AG10803 (cell line): ENCODE data around the gene OR2W3.

Source experiments
- DNase-seq: peaks from one replicate; pipeline ENCODE4 v3.0.0; 2010; ENCODE audit warnings: low read depth
- H3K4me3 ChIP-seq: 2 replicates; pipeline ENCODE4 v1.5.1; 2011; ENCODE audit warnings: mild to moderate bottlenecking, low read length, control low read depth
- CTCF ChIP-seq: conservative IDR thresholded peaks from 2 replicates; pipeline ENCODE4 v1.5.1; 2011; ENCODE audit warnings: mild to moderate bottlenecking, low read length, control low read depth, inconsistent platforms

OR2W3 gene

GRCh38 chr1:247904122-247904521 is 8.7 kb downstream of the OR2W3 start:
- no peak for DNase-seq
- TF ChIP-seq CTCF = no peak
- H3K4me3 ChIP-seq = no peak overlapping the region

- TF ChIP-seq CTCF = no peak
- H3K4me3 ChIP-seq = no peak overlapping the region
- DNase-seq = no peak
Observed at GRCh38 chr1:247905181-247905580, 9.8 kb downstream of the OR2W3 start.

- no peak for DNase-seq
- TF ChIP-seq CTCF = no peak
- no peak overlapping the region for H3K4me3 ChIP-seq
Observed at GRCh38 chr1:247905910-247906503, 10.6 kb downstream of the OR2W3 start.

- TF ChIP-seq CTCF = no peak
- DNase-seq = no peak
- no peak overlapping the region for H3K4me3 ChIP-seq
Observed at GRCh38 chr1:247906504-247907047, 11.2 kb downstream of the OR2W3 start.

- no peak overlapping the region for H3K4me3 ChIP-seq
- DNase-seq = no peak
- TF ChIP-seq CTCF = no peak
Observed at GRCh38 chr1:247908766-247909165, 13.4 kb downstream of the OR2W3 start.

GRCh38 chr1:247913786-247914185 is 18.4 kb downstream of the OR2W3 start:
- H3K4me3 ChIP-seq = no peak overlapping the region
- no peak for DNase-seq
- TF ChIP-seq CTCF = no peak

GRCh38 chr1:247914941-247915662 is 19.7 kb downstream of the OR2W3 start:
- no peak for DNase-seq
- no peak overlapping the region for H3K4me3 ChIP-seq
- no peak for TF ChIP-seq CTCF
